KOPT-K1 (cell line): ENCODE measurements around the gene MAP2.

Experiments used
- H3K27ac ChIP-seq: fragments of 200-600 bp; sonication (generic); 2 replicates; pipeline ENCODE4 v1.5.1; 2016; ENCODE audit warnings: antibody characterized with exemption, mild to moderate bottlenecking, low read depth, low read length; ENCODE audit not compliant: poor library complexity, severe bottlenecking
- H3K36me3 ChIP-seq: fragments of 200-600 bp; sonication (generic); 2 replicates; pipeline ENCODE4 v1.5.1; 2017; ENCODE audit warnings: antibody characterized with exemption, mild to moderate bottlenecking, low read length, moderate library complexity; ENCODE audit not compliant: insufficient read depth
- H3K9me3 ChIP-seq: fragments of 200-600 bp; sonication (generic); 2 replicates; pipeline ENCODE4 v1.5.1; 2017; ENCODE audit warnings: antibody characterized with exemption, low read length, mild to moderate bottlenecking; ENCODE audit not compliant: insufficient read depth, poor library complexity, severe bottlenecking

The MAP2 gene

DNA sequence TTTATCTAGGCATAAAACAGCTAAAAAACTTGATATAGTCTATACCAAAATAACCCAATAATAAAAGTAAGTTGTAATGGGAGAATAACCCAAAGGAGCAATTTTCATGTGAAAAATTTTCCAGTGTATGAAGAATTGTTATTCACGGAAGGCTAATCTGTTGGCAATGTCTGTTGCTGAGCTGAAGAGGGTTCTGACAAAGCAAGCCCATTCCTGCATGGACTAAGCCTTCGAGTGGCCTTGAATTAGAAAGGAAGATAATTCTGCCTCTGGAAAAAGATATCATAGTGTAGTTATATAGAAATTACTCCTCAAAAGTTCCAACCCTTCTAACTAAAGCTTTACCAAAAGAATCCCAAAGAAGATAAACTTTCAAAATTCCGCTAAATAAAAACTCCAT, 101.5 kb downstream of the MAP2 start:
- H3K27ac ChIP-seq, result no peak overlapping the region
- no peaks in the 10 kb centered on the region for H3K36me3 ChIP-seq
- H3K9me3 ChIP-seq, result no peaks in the 10 kb centered on the region

DNA sequence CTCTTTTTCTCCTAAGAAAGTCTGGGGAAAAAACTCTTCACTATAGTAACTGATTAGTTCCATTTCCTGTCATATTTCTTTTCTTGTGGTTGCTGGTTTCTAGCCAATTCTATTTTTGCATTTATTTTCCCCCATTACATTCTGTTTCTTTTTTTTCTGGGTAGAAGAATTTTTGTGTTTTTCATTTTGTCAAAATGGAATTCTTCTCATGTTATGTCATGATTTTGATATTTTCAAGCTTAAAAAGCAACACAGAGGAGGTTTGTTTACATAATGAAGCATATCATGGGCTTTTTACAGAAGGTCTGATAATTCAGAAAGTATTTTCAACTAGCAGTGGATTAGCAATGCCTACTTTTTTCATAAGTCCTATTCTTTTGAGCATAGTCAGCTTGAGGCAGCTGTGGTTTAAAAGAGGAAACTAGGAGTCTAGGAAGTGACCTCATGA, 102.0 kb downstream of the MAP2 start:
- Histone ChIP-seq H3K36me3 (no peaks in the 10 kb centered on the region), H3K9me3 (no peaks in the 10 kb centered on the region), H3K27ac (no peak overlapping the region)

DNA sequence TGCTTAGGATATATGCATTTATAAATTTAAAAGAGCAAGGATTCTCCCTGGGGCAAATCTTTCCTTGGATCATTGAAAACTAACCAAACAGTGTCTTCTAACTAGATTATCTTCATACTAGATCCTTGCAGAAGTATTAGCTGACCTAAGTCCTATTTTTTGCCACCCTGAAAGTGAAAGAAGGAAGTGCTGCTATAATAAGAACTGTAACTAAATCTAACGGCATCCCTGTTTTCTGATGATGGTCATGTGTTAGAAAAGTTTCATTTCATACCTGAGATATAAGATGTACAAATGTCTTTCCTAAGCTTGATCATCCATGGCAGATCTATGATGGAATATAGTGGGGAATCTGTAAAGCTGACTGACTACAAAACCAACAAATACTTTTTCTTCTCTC, 102.7 kb downstream of the MAP2 start:
- Histone ChIP-seq H3K27ac (no peak overlapping the region), H3K36me3 (no peaks in the 10 kb centered on the region)

DNA sequence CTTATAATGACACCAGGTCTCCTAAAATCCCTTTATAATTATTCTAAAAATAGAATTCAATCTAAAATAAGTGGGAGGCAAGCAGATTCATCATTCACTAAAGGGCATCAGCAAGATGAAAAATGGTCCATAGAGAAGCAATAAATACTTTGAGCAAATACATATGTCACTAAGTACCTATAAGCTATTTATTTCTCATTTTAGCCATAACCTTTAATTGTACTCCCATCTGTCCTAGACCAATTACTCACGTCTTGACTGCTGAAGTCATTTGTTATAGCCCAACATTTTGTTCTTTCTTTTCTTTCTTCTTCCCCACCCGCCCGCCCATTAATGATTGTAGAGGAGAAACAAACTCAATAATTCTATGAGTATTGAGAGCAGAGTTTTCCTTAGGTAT, 105.7 kb downstream of the MAP2 start:
- Histone ChIP-seq H3K36me3 (no peaks in the 10 kb centered on the region), H3K27ac (no peak overlapping the region), H3K9me3 (no peaks in the 10 kb centered on the region)

More for the DNA sequence above, 102.7 kb downstream of the MAP2 start:
- no peaks in the 10 kb centered on the region for H3K9me3 ChIP-seq

DNA sequence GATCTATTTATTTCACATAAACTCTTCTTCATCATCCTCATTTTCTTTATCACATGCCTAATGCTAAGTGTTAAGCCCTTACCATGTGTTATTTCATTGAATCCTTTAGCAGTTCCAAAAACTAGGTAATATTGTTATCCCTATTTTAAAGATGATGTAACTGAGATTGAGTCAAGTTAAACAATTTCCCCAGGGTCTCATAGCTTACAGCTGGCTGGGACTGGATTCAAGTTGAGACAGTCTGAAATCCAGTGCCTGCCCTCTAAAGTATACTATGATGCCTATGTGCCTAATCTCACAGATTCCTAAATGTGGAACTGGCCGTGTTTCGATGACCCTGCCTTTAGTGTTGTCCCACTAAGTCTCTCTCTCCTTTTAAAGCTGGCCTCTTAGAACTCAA, 108.5 kb downstream of the MAP2 start:
- Histone ChIP-seq H3K36me3 (no peaks in the 10 kb centered on the region), H3K27ac (no peak overlapping the region), H3K9me3 (no peaks in the 10 kb centered on the region)

DNA sequence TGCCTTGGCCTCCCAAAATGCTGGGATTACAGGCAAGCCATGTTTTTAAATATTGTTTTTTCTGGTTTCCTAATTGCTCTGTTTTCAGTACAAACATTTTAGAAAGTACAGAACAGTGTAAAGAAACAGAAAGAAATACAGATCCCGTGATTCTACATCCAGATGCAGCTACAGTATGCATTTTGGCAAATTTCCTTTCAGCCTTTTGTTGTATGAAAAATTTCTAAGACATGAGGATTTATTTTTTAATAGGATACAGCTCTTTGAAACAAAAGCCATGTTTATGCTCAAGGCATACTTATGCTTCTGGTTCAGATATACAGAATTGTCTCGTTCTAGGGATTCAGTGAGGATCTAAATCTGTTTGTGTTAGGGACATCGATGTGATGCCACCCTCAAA, 109.5 kb downstream of the MAP2 start:
- H3K36me3 ChIP-seq, result no peaks in the 10 kb centered on the region
- no peaks in the 10 kb centered on the region for H3K9me3 ChIP-seq
- no peak overlapping the region for H3K27ac ChIP-seq

DNA sequence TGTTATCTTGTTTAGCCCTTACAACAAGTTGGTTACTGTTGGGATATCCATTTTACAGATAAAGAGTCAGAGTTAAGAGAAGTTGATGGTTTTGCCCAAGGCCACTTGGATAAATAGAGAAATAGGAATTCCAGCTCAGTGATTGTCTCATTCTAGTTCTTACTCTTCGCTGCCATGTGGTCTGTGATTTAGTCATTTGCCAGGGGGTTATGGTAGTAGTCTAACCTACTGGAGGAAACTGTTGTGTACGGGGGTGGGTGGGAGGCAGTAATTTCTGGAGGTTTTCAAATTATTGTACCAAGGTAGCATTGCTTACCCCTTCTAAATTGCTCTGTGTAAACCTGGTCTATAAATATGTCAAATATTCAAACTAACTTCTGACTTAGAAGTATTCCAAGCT, 110.4 kb downstream of the MAP2 start:
- Histone ChIP-seq H3K9me3 (no peaks in the 10 kb centered on the region), H3K27ac (no peak overlapping the region), H3K36me3 (no peaks in the 10 kb centered on the region)

DNA sequence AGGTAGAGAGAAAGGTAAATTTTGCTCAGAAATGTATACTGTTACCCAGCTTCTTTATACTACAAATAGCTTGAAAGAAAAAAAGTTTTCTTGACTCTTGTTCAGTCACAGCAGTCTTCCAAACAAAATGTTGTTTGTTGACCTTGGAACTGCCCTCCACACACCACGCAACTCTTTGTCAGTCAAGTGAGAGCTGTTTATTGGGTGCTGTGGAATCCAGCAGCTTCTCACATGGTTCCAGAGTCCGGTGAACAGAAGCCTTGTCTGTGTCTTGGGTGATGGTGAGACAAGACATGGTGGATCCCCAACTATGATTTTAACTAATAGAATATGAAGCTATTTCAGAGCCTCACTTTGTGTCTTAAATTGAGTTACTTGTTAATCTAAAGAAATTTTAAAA, 112.5 kb downstream of the MAP2 start:
- Histone ChIP-seq H3K9me3 (no peaks in the 10 kb centered on the region), H3K36me3 (no peaks in the 10 kb centered on the region), H3K27ac (no peak overlapping the region)

DNA sequence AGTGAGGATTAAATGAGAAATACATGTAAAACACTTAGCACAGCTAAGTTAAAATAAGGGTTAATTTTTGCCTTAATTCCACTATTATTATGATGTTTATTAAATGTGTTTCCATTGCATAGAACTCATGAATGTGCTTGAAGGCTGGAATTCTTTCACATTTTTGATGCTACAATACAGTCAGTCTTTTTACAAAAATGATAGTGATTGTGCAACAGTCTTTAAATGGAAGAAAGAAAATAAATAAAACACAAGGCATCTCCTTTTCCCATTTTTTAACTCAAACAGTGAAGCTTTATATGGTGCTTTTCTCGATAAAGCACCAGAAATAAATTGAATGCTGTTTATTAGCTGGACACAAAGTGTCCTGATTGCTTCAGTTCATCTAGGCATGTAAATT, 123.9 kb downstream of the MAP2 start:
- no peaks in the 10 kb centered on the region for H3K9me3 ChIP-seq
- no peaks in the 10 kb centered on the region for H3K36me3 ChIP-seq
- H3K27ac ChIP-seq, result no peak overlapping the region

DNA sequence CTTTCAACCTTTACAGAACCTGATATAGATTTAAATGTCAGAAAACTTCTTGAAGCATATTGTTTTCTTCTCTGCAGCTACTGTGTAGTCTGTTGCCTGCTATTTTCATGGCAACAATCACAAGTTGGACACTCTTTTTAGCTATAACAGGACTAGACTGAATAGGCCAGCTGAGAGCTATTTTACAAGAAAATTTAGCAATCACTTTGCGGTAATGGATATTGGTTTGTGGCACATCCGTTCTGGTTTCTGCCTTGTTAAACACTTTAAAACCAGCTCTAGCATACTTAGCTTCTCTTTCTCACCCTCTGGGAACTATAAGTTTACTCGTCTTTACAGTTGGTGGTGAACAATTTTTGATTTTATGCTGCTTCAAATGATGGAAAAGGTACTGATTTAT, 125.7 kb downstream of the MAP2 start:
- H3K9me3 ChIP-seq, result no peaks in the 10 kb centered on the region
- H3K36me3 ChIP-seq, result no peaks in the 10 kb centered on the region
- H3K27ac ChIP-seq, result no peak overlapping the region

DNA sequence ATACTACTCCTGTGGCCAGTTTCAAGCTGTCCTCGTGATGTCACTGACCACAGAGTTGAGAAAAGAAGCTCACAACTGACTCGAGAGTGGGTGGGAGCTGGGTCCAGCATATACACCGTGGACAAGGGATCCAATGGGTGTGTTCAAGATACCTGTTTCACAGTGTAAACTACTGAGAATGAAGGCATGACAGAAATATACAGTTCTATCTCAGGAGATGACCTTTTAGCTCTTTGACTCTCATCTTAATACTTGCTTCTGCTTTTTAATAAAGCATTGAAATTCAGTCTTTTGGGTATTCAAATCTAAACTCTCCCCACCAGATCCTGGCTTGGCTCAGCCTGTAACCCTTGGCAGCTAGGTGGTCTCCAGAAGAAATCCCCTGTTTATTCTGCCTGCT, 130.1 kb downstream of the MAP2 start:
- no peaks in the 10 kb centered on the region for H3K9me3 ChIP-seq
- H3K27ac ChIP-seq, result no peak overlapping the region
- H3K36me3 ChIP-seq, result no peaks in the 10 kb centered on the region

DNA sequence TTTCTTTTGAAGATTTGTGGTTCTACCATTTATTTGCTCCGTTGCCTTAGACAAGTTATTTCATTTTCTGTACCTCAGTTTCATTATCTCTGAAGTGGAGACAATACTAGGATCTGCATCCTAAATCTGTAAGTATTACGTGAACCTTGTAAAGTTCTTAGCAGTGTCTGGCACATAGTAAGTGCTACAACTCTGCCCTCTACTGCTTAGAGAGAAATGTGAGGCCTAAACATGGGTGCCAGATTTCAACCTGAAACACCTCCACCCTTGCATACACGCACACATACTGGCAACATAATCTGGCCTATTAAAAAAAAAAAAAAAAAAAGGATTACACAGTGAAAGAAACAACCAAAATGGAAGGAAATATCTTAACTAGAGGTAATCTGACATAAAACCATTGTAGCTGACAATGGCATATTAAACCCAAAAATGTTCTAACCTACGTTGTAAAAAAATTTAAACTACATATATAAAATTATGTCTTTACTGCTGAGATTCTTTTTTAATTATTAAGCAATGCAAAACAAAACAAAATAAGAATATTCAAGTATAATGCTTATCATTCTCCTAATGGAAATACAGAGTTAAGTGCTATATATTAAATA, 132.6 kb downstream of the MAP2 start:
- Histone ChIP-seq H3K36me3 (no peaks in the 10 kb centered on the region), H3K27ac (no peak overlapping the region), H3K9me3 (no peaks in the 10 kb centered on the region)

DNA sequence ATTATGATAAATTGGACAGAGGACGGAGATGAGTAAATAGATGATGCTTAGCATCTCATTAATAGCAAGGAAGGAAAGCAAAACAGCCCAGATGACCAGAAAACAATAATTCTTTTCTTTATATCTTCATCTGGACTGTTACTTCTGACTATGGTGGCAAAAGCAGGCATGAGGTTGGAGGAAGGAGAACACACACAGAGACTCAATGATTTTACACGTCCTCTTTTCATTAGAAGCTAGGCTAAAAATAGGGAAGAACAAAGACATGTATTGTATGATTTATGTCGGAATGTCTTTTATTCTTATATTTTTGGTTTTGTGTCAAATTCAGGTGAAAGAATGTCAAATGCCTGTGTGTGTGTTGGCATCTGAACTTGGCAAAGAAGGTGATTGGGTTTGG, 137.1 kb downstream of the MAP2 start:
- Histone ChIP-seq H3K9me3 (no peaks in the 10 kb centered on the region), H3K36me3 (no peaks in the 10 kb centered on the region), H3K27ac (no peak overlapping the region)

DNA sequence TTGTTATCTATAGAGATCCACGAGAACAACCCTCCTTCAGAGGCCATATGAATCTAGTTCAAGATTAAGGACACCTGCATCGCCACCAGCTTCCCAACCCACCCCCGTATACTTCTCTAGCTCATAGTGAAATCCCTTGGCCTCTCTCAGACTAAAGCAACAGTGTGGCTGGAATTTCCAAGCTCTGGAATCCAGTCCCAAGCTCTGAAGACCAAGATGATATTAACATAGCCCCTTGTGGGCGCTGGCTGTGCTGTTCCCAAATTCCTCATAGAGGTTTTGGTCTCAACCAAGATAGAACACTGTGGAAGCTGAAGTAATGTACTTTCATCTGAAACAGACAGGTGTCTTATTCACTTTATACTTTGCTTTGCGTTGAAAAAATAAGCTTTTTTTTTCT, 139.6 kb downstream of the MAP2 start:
- Histone ChIP-seq H3K36me3 (no peaks in the 10 kb centered on the region), H3K27ac (no peak overlapping the region), H3K9me3 (no peaks in the 10 kb centered on the region)

DNA sequence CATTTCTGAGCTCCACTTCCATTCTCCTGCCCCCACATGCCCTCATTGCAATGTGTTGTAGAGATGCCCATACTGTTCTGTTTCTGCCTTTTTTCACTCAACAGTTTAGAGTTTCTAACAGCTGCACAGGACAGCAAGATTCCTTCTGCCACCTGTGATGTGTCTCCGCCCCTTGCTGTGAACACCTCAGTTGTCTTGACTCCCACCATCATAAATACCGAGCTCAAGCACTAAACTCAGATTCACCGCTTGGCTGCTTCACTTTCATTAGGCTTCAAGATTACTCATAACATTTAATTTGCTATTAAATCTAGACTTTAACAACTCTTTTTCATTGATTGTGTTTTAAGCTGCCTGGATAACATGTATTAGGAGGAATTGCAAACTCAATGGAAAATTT, 141.0 kb downstream of the MAP2 start:
- Histone ChIP-seq H3K9me3 (no peaks in the 10 kb centered on the region), H3K36me3 (no peaks in the 10 kb centered on the region), H3K27ac (no peak overlapping the region)

DNA sequence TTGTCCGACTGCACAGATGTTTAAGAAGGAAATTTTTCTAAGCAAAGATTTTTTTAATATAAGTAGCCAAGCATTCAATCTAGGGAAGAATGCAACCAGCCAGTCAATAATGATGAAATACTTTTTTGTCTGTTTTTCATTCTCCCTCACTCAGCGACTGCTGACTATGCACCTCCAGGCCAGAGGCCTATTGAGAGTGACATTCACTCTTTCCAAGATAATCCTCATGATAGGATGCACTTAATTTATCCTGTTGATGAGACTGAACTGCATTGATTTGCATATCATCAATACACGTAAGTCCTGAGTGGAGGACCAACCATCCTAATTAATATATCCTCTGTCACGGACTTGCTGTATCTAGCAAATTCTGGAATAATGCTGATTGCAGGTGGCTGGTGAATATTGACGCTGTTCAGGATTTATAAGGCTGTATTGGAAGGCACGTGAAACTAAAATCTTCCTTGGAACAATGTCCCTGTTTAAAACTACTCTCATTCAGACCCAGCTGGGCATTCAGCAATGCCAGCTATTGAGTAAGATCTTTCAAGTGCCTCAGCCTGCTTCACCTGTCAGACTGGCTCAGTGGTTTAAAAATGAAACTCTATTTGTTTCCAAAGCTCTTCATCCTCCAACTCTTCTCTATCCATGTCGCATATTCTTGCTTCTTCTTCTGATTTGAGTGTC, 142.2 kb downstream of the MAP2 start:
- H3K9me3 ChIP-seq, result no peaks in the 10 kb centered on the region
- no peaks in the 10 kb centered on the region for H3K36me3 ChIP-seq
- H3K27ac ChIP-seq, result no peak overlapping the region
